Measurements from ENCODE around the gene CYB561D2. TPM values are rescaled to one million over a fixed set of nuclear protein-coding genes. Genes with fewer than 3 reads are reported as not detected.

The CYB561D2 gene
- total and polyA plus RNA-seq, 2 of the 13 experiments (the other 11 are each of a cell fraction or from before 2014, with no cell fraction given) = 11.1 to 17.2 TPM

DNA sequence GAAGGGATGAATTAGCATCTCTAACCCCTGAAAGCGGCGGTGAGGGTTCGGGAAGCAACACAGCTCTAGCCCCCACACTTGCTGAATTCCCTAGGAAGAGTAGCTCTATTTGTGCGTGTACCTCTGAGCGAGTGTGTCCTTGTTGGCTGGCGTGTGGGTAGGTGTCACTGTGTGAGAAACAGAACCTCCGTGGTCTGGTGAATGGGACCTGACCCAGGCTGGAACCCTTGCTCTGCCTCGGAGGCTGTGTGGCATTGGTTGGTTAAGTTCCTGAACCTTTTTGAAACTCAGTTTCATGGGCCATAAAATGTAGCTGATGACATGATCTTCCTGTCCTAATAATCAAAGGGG is 9.1 kb downstream of the CYB561D2 start:
- ATAC-seq = peak; percentile 13
- BruUV-seq (replicated peaks) = no TSS peak
- WGBS (ENCODE audit: low lambda C conversion rate) = 0% methylated on average over 1 of the region's 8 CpGs
- Histone ChIP-seq H3K9me3 (ENCODE audit: low read length) (no peaks in the 10 kb centered on the region), H3K27ac (ENCODE audit: extremely low read length, insufficient read depth, low read length) (no peak overlapping the region), H3K4me1 (ENCODE audit: insufficient read depth, low read length) (peaks cover 37% of the 10 kb centered on the region), H3K79me2 (ENCODE audit: insufficient read depth, low read length) (peaks cover 39% of the 10 kb centered on the region), H3K27me3 (ENCODE audit: control insufficient read depth in 1 of 2, insufficient read depth in 2 of 2, low read length in 2 of 2) (peaks cover 3 to 15% of the 10 kb centered on the region in 2 experiments; a peak in 2 of 5 replicates), H4K20me1 (ENCODE audit: insufficient read depth, low read length) (peaks cover 25% of the 10 kb centered on the region), H2AFZ (ENCODE audit: low read length) (peak overlapping the region; percentile 67), H3K4me3 (replicated peaks in 1 of 3; ENCODE audit: insufficient read depth in 1 of 3, low read depth in 2 of 3, low read length in 3 of 3) (peak overlapping the region; percentile 10 to 88 (median 35)), H3K36me3 (replicated peaks in 1 of 2; ENCODE audit: control insufficient read depth in 1 of 2, insufficient read depth in 2 of 2, low read length in 2 of 2) (peaks cover 6 to 14% of the 10 kb centered on the region in 2 experiments; a peak in 4 of 5 replicates), H3K9ac (ENCODE audit: insufficient read depth, low read depth, low read length) (no peak overlapping the region), H3K4me2 (ENCODE audit: low read depth, low read length) (peak overlapping the region; percentile 94)
- in situ Hi-C loops (cut with HindIII; ENCODE audit: extremely low pct_ligation_motif_present, low pct_unique_long_range_greater_than_20kb) (no loop called here), intact Hi-C loops (cut with micrococcal nuclease; ENCODE audit: unreplicated experiment) (no loop called here)
- FAIRE-seq = no peak
- DNase-seq (ENCODE audit: low spot score) = no peak
- ChIA-PET CTCF (ENCODE audit: low intra/inter-chr PET ratio, low total read pairs) (no interaction called here), POLR2A (interaction anchor here (1.0 to 1.2 kb wide), 2 partner anchors 9 to 23 kb away, joined by 3 to 10 read pairs; partner anchors contain the start of genes CYB561D2 and NPRL2)
- TF ChIP-seq SAFB2 (CRISPR knock-in tag; IDR thresholded peaks at IDR 0.05; ENCODE audit: borderline replicate concordance, low read depth) = 0 out of 2 replicates have a peak, but pooled peaks have one; percentile 17
- peak; percentile 85; the same call in 1 of the 2 replicates for TF ChIP-seq CREM (IDR thresholded peaks at IDR 0.05)
- TF ChIP-seq CREM (CRISPR knock-in tag; IDR thresholded peaks at IDR 0.05) = no peak
- TF ChIP-seq ZNF569 (CRISPR knock-in tag; IDR thresholded peaks at IDR 0.05; ENCODE audit: borderline replicate concordance) = 0 out of 2 replicates have a peak, but pooled peaks have one; percentile 13
- TF ChIP-seq RBM22 (optimal IDR thresholded peaks at IDR 0.05; ENCODE audit: low read length) = no peak
- TF ChIP-seq ZNF343 (CRISPR knock-in tag; IDR thresholded peaks at IDR 0.05) = peak; percentile 12; the same call in 1 of the 2 replicates
- TF ChIP-seq ZNF839 (CRISPR knock-in tag; IDR thresholded peaks at IDR 0.05; ENCODE audit: borderline replicate concordance) = no peak
- TF ChIP-seq, protein P1, sequence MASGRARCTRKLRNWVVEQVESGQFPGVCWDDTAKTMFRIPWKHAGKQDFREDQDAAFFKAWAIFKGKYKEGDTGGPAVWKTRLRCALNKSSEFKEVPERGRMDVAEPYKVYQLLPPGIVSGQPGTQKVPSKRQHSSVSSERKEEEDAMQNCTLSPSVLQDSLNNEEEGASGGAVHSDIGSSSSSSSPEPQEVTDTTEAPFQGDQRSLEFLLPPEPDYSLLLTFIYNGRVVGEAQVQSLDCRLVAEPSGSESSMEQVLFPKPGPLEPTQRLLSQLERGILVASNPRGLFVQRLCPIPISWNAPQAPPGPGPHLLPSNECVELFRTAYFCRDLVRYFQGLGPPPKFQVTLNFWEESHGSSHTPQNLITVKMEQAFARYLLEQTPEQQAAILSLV (CRISPR knock-in tag; IDR thresholded peaks at IDR 0.05; ENCODE audit: borderline replicate concordance) = no peak
- 0 out of 2 replicates have a peak, but pooled peaks have one; percentile 15 for TF ChIP-seq PAX8 (CRISPR knock-in tag; IDR thresholded peaks at IDR 0.05; ENCODE audit: borderline replicate concordance)
- no peak for TF ChIP-seq ZNF44 (CRISPR knock-in tag; IDR thresholded peaks at IDR 0.05)
- peak; percentile 10 for TF ChIP-seq SRSF1 (optimal IDR thresholded peaks at IDR 0.05; ENCODE audit: low read depth, low read length)
- no peak for TF ChIP-seq FOXO4 (CRISPR knock-in tag; conservative IDR thresholded peaks at IDR 0.05)
- no peak for TF ChIP-seq U2AF1 (optimal IDR thresholded peaks at IDR 0.05; ENCODE audit: low read depth, low read length)
- no peak for TF ChIP-seq MEIS1 (CRISPR knock-in tag; IDR thresholded peaks at IDR 0.05; ENCODE audit: borderline replicate concordance)
- no peak for TF ChIP-seq CAMTA2 (CRISPR knock-in tag; IDR thresholded peaks at IDR 0.05; ENCODE audit: borderline replicate concordance)
- peak; percentile 3; the same call in 1 of the 2 replicates for TF ChIP-seq GMEB1 (CRISPR knock-in tag; IDR thresholded peaks at IDR 0.05; ENCODE audit: borderline replicate concordance)
- no peak for TF ChIP-seq GATA4 (IDR thresholded peaks at IDR 0.05; ENCODE audit: borderline replicate concordance, low read depth)
- TF ChIP-seq ZNF101 (CRISPR knock-in tag; IDR thresholded peaks at IDR 0.05; ENCODE audit: borderline replicate concordance, low read depth) = no peak
- TF ChIP-seq BCL3 (CRISPR knock-in tag; IDR thresholded peaks at IDR 0.05) = no peak
- no peak for TF ChIP-seq NCOA5 (CRISPR knock-in tag; IDR thresholded peaks at IDR 0.05)
